WTC11 (cell line): ENCODE measurements around the gene MIA2. TPM values are rescaled to one million over a fixed set of nuclear protein-coding genes. Genes with fewer than 3 reads are reported as not detected.

Experiments used
- ATAC-seq: fragments of 200-7000 bp; cut with Tn5 transposase; 2 replicates; pipeline ENCODE4 v1.10.0; 2021; ENCODE audit warnings: mild to moderate bottlenecking, moderate library complexity
- CTCF ChIA-PET: fragments of 300-600 bp; sonication (Branson Sonifier 250); formaldehyde crosslinking; loops from one replicate; lab custom pipeline; 2021; ENCODE audit warnings: antibody characterized with exemption; lab: Charles Lee
- POLR2A ChIA-PET: fragments of 350-600 bp; sonication (Branson Sonifier 250); formaldehyde crosslinking; loops from one replicate; lab custom pipeline; 2021; ENCODE audit warnings: antibody characterized with exemption; lab: Charles Lee
- DNase-seq: peaks from one replicate; pipeline ENCODE4 v3.0.0; 2021; ENCODE audit warnings: low spot score
- H3K27ac Mint-ChIP-seq: 2 replicates; pipeline ENCODE4 v1.8.0; 2021; ENCODE audit warnings: mixed read lengths
- H3K27me3 Mint-ChIP-seq: 2 replicates; pipeline ENCODE4 v1.8.0; 2021; ENCODE audit warnings: low read depth, mild to moderate bottlenecking, moderate library complexity, mixed read lengths
- H3K36me3 Mint-ChIP-seq: 2 replicates; pipeline ENCODE4 v1.8.0; 2021; ENCODE audit warnings: mixed read lengths
- H3K4me1 Mint-ChIP-seq: 2 replicates; pipeline ENCODE4 v1.8.0; 2022; ENCODE audit warnings: mixed read lengths
- H3K4me3 Mint-ChIP-seq: 2 replicates; pipeline ENCODE4 v1.8.0; 2021; ENCODE audit warnings: mild to moderate bottlenecking, moderate library complexity, mixed read lengths
- H3K9me3 Mint-ChIP-seq: 2 replicates; pipeline ENCODE4 v1.8.0; 2021; ENCODE audit warnings: mixed read lengths
- JAZF1 ChIP-seq: fragments of 250-450 bp; sonication (Bioruptor Pico); IDR thresholded peaks from 2 replicates; pipeline ENCODE4 v1.9.0; 2021; ENCODE audit warnings: moderate library complexity, mild to moderate bottlenecking, inconsistent platforms
- JUN ChIP-seq: sonication (generic); formaldehyde crosslinking; IDR thresholded peaks from 2 replicates; pipeline ENCODE4 v1.8.0; 2023; ENCODE audit warnings: mild to moderate bottlenecking, missing genetic modification reagents
- KAT7 ChIP-seq: sonication (generic); formaldehyde crosslinking; IDR thresholded peaks from 2 replicates; pipeline ENCODE4 v1.8.1; 2023; ENCODE audit warnings: missing genetic modification reagents, mild to moderate bottlenecking, borderline replicate concordance
- RELA ChIP-seq: sonication (generic); formaldehyde crosslinking; IDR thresholded peaks from 2 replicates; pipeline ENCODE4 v1.8.1; 2022; ENCODE audit warnings: missing genetic modification reagents, mild to moderate bottlenecking, borderline replicate concordance
- TP53 ChIP-seq: sonication (generic); formaldehyde crosslinking; IDR thresholded peaks from 2 replicates; pipeline ENCODE4 v1.8.1; 2023; ENCODE audit warnings: mild to moderate bottlenecking, missing genetic modification reagents
- ZNF232 ChIP-seq: sonication (generic); formaldehyde crosslinking; IDR thresholded peaks from 2 replicates; pipeline ENCODE4 v1.8.0; 2022; ENCODE audit warnings: mild to moderate bottlenecking, missing genetic modification reagents
- ZNF396 ChIP-seq: fragments of 250-450 bp; sonication (Bioruptor Pico); IDR thresholded peaks from 2 replicates; pipeline ENCODE4 v1.8.0; 2021; ENCODE audit warnings: mild to moderate bottlenecking, moderate library complexity, borderline replicate concordance
- ZNF423 ChIP-seq: fragments of 250-450 bp; sonication (Bioruptor Pico); IDR thresholded peaks from 2 replicates; pipeline ENCODE4 v2.1.2; 2022; ENCODE audit warnings: mild to moderate bottlenecking, moderate library complexity
- ZNF671 ChIP-seq: fragments of 250-450 bp; sonication (Bioruptor Pico); IDR thresholded peaks from 2 replicates; pipeline ENCODE4 v1.8.0; 2021; ENCODE audit warnings: mild to moderate bottlenecking
- total RNA-seq: library from RNA; stranded (reverse); gene quantifications from 3 replicates; pipeline ENCODE4 v1.2.3, GENCODE V29; 2021
- TF ChIP-seq, protein P1 (sequence below): sonication (generic); formaldehyde crosslinking; IDR thresholded peaks from 2 replicates; pipeline ENCODE4 v1.8.1; 2022; ENCODE audit warnings: mild to moderate bottlenecking, moderate library complexity, missing genetic modification reagents
- TF ChIP-seq, protein P2 (sequence below): sonication (generic); formaldehyde crosslinking; IDR thresholded peaks from 2 replicates; pipeline ENCODE4 v1.8.0; 2022; ENCODE audit warnings: mild to moderate bottlenecking, missing genetic modification reagents
- TF ChIP-seq, protein P3 (sequence below): sonication (generic); formaldehyde crosslinking; IDR thresholded peaks from 2 replicates; pipeline ENCODE4 v1.8.1; 2022; ENCODE audit warnings: low read depth, missing genetic modification reagents, borderline replicate concordance
- TF ChIP-seq, protein P4 (sequence below): fragments of 250-450 bp; sonication (Bioruptor Pico); IDR thresholded peaks from 2 replicates; pipeline ENCODE4 v1.9.0; 2021; ENCODE audit warnings: moderate library complexity, mild to moderate bottlenecking, inconsistent platforms, borderline replicate concordance
- TF ChIP-seq, protein P5 (sequence below): sonication (generic); formaldehyde crosslinking; IDR thresholded peaks from 2 replicates; pipeline ENCODE4 v1.8.0; 2023; ENCODE audit warnings: missing genetic modification reagents
- TF ChIP-seq, protein P6 (sequence below): sonication (generic); formaldehyde crosslinking; IDR thresholded peaks from 2 replicates; pipeline ENCODE4 v1.8.1; 2023; ENCODE audit warnings: mild to moderate bottlenecking, missing genetic modification reagents, moderate library complexity
- TF ChIP-seq, protein P7 (sequence below): fragments of 250-450 bp; sonication (Bioruptor Pico); conservative IDR thresholded peaks from 2 replicates; pipeline ENCODE4 v1.9.0; 2021; ENCODE audit warnings: mild to moderate bottlenecking
- TF ChIP-seq, protein P8 (sequence below): sonication (generic); formaldehyde crosslinking; IDR thresholded peaks from 2 replicates; pipeline ENCODE4 v1.8.1; 2023; ENCODE audit warnings: mild to moderate bottlenecking, moderate library complexity, missing genetic modification reagents

Gene MIA2
- total RNA-seq, 1 experiment from 2014 or later = 11.3 TPM

DNA sequence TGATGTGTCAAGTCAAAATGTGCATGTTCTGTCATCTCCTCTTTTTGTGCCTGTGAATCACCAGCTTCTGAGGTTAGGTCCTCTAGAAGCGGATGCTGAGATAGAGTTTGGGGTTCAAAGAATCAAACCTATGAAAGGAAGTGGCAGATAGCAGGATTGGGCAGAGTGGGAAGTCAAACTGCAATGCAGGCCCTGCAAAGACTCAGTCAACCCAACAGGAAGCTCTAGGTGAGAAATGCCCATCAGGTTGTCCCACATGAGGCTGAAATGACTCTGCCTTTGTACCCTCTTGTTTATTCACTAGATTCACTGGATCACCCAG, 4.5 kb upstream of the MIA2 start:
- Mint-ChIP-seq H3K27ac (peak overlapping the region; percentile 50; the same call in 1 of the 2 replicates), H3K4me1 (peaks cover 6% of the 10 kb centered on the region), H3K4me3 (no peak overlapping the region), H3K36me3 (no peaks in the 10 kb centered on the region), H3K27me3 (no peaks in the 10 kb centered on the region), H3K9me3 (no peaks in the 10 kb centered on the region)
- ChIA-PET POLR2A (no interaction called here), CTCF (no interaction called here)
- TF ChIP-seq ZNF232 (CRISPR knock-in tag) (no peak), ZNF423 (no peak), KAT7 (no peak), ZNF671 (CRISPR knock-in tag) (no peak), JUN (CRISPR knock-in tag) (no peak), TP53 (CRISPR knock-in tag) (no peak)
- TF ChIP-seq, protein P1, sequence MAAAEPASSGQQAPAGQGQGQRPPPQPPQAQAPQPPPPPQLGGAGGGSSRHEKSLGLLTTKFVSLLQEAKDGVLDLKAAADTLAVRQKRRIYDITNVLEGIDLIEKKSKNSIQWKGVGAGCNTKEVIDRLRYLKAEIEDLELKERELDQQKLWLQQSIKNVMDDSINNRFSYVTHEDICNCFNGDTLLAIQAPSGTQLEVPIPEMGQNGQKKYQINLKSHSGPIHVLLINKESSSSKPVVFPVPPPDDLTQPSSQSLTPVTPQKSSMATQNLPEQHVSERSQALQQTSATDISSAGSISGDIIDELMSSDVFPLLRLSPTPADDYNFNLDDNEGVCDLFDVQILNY = no peak
- TF ChIP-seq, protein P2, sequence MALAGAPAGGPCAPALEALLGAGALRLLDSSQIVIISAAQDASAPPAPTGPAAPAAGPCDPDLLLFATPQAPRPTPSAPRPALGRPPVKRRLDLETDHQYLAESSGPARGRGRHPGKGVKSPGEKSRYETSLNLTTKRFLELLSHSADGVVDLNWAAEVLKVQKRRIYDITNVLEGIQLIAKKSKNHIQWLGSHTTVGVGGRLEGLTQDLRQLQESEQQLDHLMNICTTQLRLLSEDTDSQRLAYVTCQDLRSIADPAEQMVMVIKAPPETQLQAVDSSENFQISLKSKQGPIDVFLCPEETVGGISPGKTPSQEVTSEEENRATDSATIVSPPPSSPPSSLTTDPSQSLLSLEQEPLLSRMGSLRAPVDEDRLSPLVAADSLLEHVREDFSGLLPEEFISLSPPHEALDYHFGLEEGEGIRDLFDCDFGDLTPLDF (CRISPR knock-in tag) = no peak
- TF ChIP-seq, protein P3, sequence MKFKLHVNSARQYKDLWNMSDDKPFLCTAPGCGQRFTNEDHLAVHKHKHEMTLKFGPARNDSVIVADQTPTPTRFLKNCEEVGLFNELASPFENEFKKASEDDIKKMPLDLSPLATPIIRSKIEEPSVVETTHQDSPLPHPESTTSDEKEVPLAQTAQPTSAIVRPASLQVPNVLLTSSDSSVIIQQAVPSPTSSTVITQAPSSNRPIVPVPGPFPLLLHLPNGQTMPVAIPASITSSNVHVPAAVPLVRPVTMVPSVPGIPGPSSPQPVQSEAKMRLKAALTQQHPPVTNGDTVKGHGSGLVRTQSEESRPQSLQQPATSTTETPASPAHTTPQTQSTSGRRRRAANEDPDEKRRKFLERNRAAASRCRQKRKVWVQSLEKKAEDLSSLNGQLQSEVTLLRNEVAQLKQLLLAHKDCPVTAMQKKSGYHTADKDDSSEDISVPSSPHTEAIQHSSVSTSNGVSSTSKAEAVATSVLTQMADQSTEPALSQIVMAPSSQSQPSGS (CRISPR knock-in tag) = no peak
- TF ChIP-seq, protein P4, sequence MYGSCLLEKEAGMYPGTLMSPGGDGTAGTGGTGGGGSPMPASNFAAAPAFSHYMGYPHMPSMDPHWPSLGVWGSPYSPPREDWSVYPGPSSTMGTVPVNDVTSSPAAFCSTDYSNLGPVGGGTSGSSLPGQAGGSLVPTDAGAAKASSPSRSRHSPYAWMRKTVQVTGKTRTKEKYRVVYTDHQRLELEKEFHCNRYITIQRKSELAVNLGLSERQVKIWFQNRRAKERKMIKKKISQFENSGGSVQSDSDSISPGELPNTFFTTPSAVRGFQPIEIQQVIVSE (CRISPR knock-in tag) = no peak
- TF ChIP-seq, protein P5, sequence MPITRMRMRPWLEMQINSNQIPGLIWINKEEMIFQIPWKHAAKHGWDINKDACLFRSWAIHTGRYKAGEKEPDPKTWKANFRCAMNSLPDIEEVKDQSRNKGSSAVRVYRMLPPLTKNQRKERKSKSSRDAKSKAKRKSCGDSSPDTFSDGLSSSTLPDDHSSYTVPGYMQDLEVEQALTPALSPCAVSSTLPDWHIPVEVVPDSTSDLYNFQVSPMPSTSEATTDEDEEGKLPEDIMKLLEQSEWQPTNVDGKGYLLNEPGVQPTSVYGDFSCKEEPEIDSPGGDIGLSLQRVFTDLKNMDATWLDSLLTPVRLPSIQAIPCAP = no peak
- TF ChIP-seq, protein P6, sequence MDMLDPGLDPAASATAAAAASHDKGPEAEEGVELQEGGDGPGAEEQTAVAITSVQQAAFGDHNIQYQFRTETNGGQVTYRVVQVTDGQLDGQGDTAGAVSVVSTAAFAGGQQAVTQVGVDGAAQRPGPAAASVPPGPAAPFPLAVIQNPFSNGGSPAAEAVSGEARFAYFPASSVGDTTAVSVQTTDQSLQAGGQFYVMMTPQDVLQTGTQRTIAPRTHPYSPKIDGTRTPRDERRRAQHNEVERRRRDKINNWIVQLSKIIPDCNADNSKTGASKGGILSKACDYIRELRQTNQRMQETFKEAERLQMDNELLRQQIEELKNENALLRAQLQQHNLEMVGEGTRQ (CRISPR knock-in tag) = no peak
- TF ChIP-seq, protein P7, sequence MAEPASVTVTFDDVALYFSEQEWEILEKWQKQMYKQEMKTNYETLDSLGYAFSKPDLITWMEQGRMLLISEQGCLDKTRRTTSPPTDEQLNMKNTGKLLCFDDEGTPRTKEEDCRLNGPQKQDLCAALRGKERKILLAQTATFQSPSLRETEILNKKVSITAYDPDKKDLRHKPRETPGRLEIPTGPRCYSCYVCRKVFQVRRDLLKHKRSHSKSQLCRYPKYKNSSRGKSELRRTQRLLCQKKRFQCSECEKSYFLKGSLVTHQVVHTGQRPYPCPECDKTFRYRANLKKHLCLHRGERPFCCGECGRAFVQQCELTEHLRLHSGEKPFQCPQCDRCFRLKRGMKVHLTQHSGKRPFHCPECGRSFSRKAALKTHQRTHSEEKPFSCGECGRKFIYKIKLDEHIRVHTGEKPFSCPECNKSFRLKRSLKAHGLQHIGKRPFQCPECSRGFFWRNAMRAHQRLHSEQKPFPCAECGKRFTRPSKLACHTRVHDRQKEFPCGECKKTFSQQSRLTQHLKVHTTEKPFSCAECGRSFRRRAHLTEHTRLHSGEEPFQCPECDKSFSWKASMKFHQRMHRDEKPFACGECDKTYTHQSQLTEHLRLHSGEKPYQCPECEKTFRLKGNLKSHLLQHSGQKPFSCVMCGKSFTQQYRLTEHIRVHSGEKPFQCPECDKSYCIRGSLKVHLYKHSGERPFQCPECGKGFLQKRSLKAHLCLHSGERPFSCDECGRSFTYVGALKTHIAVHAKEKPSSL (CRISPR knock-in tag) = no peak
- TF ChIP-seq, protein P8, sequence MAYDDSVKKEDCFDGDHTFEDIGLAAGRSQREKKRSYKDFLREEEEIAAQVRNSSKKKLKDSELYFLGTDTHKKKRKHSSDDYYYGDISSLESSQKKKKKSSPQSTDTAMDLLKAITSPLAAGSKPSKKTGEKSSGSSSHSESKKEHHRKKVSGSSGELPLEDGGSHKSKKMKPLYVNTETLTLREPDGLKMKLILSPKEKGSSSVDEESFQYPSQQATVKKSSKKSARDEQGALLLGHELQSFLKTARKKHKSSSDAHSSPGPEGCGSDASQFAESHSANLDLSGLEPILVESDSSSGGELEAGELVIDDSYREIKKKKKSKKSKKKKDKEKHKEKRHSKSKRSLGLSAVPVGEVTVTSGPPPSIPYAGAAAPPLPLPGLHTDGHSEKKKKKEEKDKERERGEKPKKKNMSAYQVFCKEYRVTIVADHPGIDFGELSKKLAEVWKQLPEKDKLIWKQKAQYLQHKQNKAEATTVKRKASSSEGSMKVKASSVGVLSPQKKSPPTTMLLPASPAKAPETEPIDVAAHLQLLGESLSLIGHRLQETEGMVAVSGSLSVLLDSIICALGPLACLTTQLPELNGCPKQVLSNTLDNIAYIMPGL (CRISPR knock-in tag) = no peak
- no peak for DNase-seq
- no peak for ATAC-seq

DNA sequence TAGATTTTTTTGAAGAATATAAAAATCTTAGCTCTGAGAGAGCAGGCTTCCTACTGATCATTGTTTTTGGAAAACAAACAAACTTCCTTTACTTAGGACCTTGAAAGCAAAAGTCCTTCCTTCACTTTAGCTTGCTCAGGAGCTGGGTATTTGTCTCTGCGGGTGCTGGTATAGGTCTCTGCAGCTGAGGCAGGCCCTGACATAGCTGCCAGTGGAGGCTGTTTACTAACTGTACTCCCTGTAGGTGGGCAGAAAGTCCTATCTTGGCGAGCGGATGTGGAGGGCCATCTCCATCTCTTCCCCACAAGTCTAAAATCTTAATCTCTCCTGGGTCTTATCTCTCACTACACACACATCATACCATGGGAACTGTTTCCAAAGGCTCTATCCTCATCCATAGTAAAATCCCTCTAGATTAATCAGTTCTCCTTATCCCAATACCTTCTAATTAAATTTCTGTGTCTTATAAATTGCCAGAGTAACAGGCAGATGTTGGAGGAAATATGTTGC, 4.1 kb upstream of the MIA2 start:
- H3K4me1 Mint-ChIP-seq = peaks cover 6% of the 10 kb centered on the region
- no peak overlapping the region for H3K4me3 Mint-ChIP-seq
- no peaks in the 10 kb centered on the region for H3K27me3 Mint-ChIP-seq
- POLR2A ChIA-PET = no interaction called here
- H3K9me3 Mint-ChIP-seq = no peaks in the 10 kb centered on the region
- H3K36me3 Mint-ChIP-seq = no peaks in the 10 kb centered on the region
- CTCF ChIA-PET = no interaction called here
- no peak for TF ChIP-seq RELA (CRISPR knock-in tag)
- no peak for TF ChIP-seq ZNF396 (CRISPR knock-in tag)
- TF ChIP-seq JAZF1 (CRISPR knock-in tag) = no peak
- no peak for ATAC-seq
- DNase-seq = no peak
- no peak overlapping the region for H3K27ac Mint-ChIP-seq
